GM21447 (cell line): Measurements from ENCODE around the gene EEFSEC.

Source experiments
- ATAC-seq: cut with Tn5 transposase; IDR thresholded peaks from one replicate; pipeline ENCODE4 v1.9.1; 2021; ENCODE audit not compliant: unreplicated experiment

EEFSEC gene

GRCh38 chr3:128214056-128214455 is 60.8 kb downstream of the EEFSEC start:
- no peak for ATAC-seq

- no peak for ATAC-seq
These were observed 62.0 kb downstream of the EEFSEC start for GRCh38 chr3:128215290-128215689.

GRCh38 chr3:128215800-128216495 is 62.7 kb downstream of the EEFSEC start:
- no peak for ATAC-seq

- peak; percentile 55 for ATAC-seq
These were observed 64.6 kb downstream of the EEFSEC start for GRCh38 chr3:128217702-128218547.

GRCh38 chr3:128218548-128219257 is 65.4 kb downstream of the EEFSEC start:
- no peak for ATAC-seq

- ATAC-seq = no peak
These were observed 68.0 kb downstream of the EEFSEC start for GRCh38 chr3:128221328-128221727.

GRCh38 chr3:128222796-128223385 is 69.6 kb downstream of the EEFSEC start:
- no peak for ATAC-seq

- no peak for ATAC-seq
These were observed 73.0 kb downstream of the EEFSEC start for GRCh38 chr3:128226186-128226725.

- no peak for ATAC-seq
These were observed 73.6 kb downstream of the EEFSEC start for GRCh38 chr3:128226795-128227395.

- no peak for ATAC-seq
These were observed 74.2 kb downstream of the EEFSEC start for GRCh38 chr3:128227507-128227906.

GRCh38 chr3:128228366-128228910 is 75.2 kb downstream of the EEFSEC start:
- ATAC-seq = no peak

GRCh38 chr3:128229106-128229857 is 76.0 kb downstream of the EEFSEC start:
- no peak for ATAC-seq

- no peak for ATAC-seq
These were observed 78.3 kb downstream of the EEFSEC start for GRCh38 chr3:128231606-128232005.

GRCh38 chr3:128232376-128233178 is 79.3 kb downstream of the EEFSEC start:
- no peak for ATAC-seq

- ATAC-seq = no peak
These were observed 82.1 kb downstream of the EEFSEC start for GRCh38 chr3:128235207-128235926.

GRCh38 chr3:128236657-128237056 is 83.4 kb downstream of the EEFSEC start:
- ATAC-seq = no peak

GRCh38 chr3:128237348-128238183 is 84.3 kb downstream of the EEFSEC start:
- ATAC-seq = no peak
